GM12878 (cell line): Measurements from ENCODE around the gene UQCR11. TPM values are rescaled to one million over a fixed set of nuclear protein-coding genes. Genes with fewer than 3 reads are reported as not detected.

Source experiments
- ASH2L ChIP-seq: fragments of 300-600, 200-600 bp; sonication (generic); IDR thresholded peaks from 2 replicates; pipeline ENCODE4 v1.6.1; 2017; ENCODE audit warnings: low read depth, mild to moderate bottlenecking, borderline replicate concordance
- BACH1 ChIP-seq: fragments of 450-650 bp; IDR thresholded peaks from 2 replicates; pipeline ENCODE4 v1.6.1; 2017; ENCODE audit warnings: mild to moderate bottlenecking, borderline replicate concordance
- BHLHE40 ChIP-seq, 2 experiments: fragments of 450-650 bp in 1 of 2; IDR thresholded peaks; 2 replicates each; pipeline ENCODE4 v1.6.1; 2011 to 2017; ENCODE audit warnings: low read depth in 2 of 2, borderline replicate concordance in 1 of 2, improper control_type of control experiment in 1 of 2, low read length in 1 of 2, mild to moderate bottlenecking in 1 of 2
- CBFB ChIP-seq: IDR thresholded peaks from 2 replicates; pipeline ENCODE4 v1.6.1; 2016; ENCODE audit warnings: antibody characterized with exemption, low read depth
- CHD2 ChIP-seq: IDR thresholded peaks from 2 replicates; pipeline ENCODE4 v1.6.1; 2011; ENCODE audit warnings: low read depth, low read length, improper control_type of control experiment, borderline replicate concordance
- EED ChIP-seq: sonication (generic); IDR thresholded peaks from 2 replicates; pipeline ENCODE4 v1.6.1; 2016; ENCODE audit warnings: antibody characterized with exemption, low read depth
- EP300 ChIP-seq, 2 experiments: fragments of 150-350 bp in 1 of 2; IDR thresholded peaks; 2 replicates each; pipeline ENCODE4 v1.6.1; 2011 to 2012; ENCODE audit warnings: low read depth in 2 of 2, low read length in 2 of 2, borderline replicate concordance in 1 of 2, improper control_type of control experiment in 1 of 2, inconsistent platforms in 1 of 2; ENCODE audit not compliant: control insufficient read depth in 1 of 2
- ETV6 ChIP-seq, 2 experiments: fragments of 450-650 bp in 1 of 2; IDR thresholded peaks in 1 of 2; conservative IDR thresholded peaks in 1 of 2; 2 replicates each; pipeline ENCODE4 v1.6.1; 2014; ENCODE audit warnings: antibody characterized with exemption in 1 of 2, borderline replicate concordance in 1 of 2, low read depth in 1 of 2, mild to moderate bottlenecking in 1 of 2, moderate library complexity in 1 of 2
- SIN3A ChIP-seq: IDR thresholded peaks from 2 replicates; pipeline ENCODE4 v1.6.1; 2012; ENCODE audit warnings: low read depth, low read length, improper control_type of control experiment
- SP1 ChIP-seq: IDR thresholded peaks from one replicate; pipeline ENCODE4 v1.6.1; 2011; ENCODE audit warnings: low read depth, low read length
- SREBF2 ChIP-seq: IDR thresholded peaks from 2 replicates; pipeline ENCODE4 v1.6.1; 2012; ENCODE audit warnings: mild to moderate bottlenecking, low read length
- ZNF217 ChIP-seq: fragments of 450-650 bp; IDR thresholded peaks from 2 replicates; pipeline ENCODE4 v1.6.1; 2017; ENCODE audit warnings: antibody characterized with exemption, mild to moderate bottlenecking
- polyA plus RNA-seq, 11 experiments: library from polyadenylated mRNA; depleted of rRNA in 4 of 11; unstranded in 6 of 11; stranded (reverse) in 5 of 11; fragments of >200 nt; fragmentation: Nextera tagmentation in 4 of 11; fragmentation: Illumina TruSeq in 1 of 11; extraction: Ambion mirVana in 4 of 11; extraction: Trizol in 1 of 11; gene quantifications; 1 replicate in 1 of 11; 2 replicates in 10 of 11; pipeline versions ENCODE4 v1.2.1 to v1.2.3, GENCODE V29; 2011 to 2016; ENCODE audit warnings: inconsistent platforms in 2 of 11, missing spikeins in 2 of 11, low read depth in 1 of 11
- total RNA-seq, 4 experiments: library from RNA; depleted of rRNA in 3 of 4; stranded (reverse); fragments of >200 nt in 3 of 4; fragmentation: Illumina TruSeq in 1 of 4; extraction: Trizol in 1 of 4; gene quantifications; 2 replicates each; pipeline versions ENCODE4 v1.2.1 to v1.2.3, GENCODE V29; 2013 to 2021
- TF ChIP-seq, protein P1 (sequence below): IDR thresholded peaks from 2 replicates; pipeline ENCODE4 v1.6.1; 2012; ENCODE audit warnings: low read length, inconsistent platforms
- TF ChIP-seq, protein P2 (sequence below): fragments of 450-650 bp; IDR thresholded peaks from 2 replicates; pipeline ENCODE4 v1.6.1; 2018; ENCODE audit warnings: borderline replicate concordance, mild to moderate bottlenecking; ENCODE audit not compliant: partially characterized antibody
- TF ChIP-seq, protein P3 (sequence below): IDR thresholded peaks from 2 replicates; pipeline ENCODE4 v1.6.1; 2011; ENCODE audit warnings: mild to moderate bottlenecking, low read depth, low read length, moderate library complexity; ENCODE audit not compliant: insufficient replicate concordance
- TF ChIP-seq, protein P4 (sequence below): IDR thresholded peaks from 2 replicates; pipeline ENCODE4 v1.6.1; 2011; ENCODE audit warnings: low read depth, mild to moderate bottlenecking, low read length, moderate library complexity, borderline replicate concordance; ENCODE audit errors: extremely low read depth
- TF ChIP-seq, protein P5 (sequence below): fragments of 450-650 bp; IDR thresholded peaks from 2 replicates; pipeline ENCODE4 v1.6.1; 2016; ENCODE audit warnings: mild to moderate bottlenecking, moderate library complexity, borderline replicate concordance

UQCR11 gene
- total and polyA plus RNA-seq, 10 of the 15 experiments (the other 5 are each of a cell fraction or from before 2014, with no cell fraction given) = 28.6 to 586 (median 193) TPM

DNA sequence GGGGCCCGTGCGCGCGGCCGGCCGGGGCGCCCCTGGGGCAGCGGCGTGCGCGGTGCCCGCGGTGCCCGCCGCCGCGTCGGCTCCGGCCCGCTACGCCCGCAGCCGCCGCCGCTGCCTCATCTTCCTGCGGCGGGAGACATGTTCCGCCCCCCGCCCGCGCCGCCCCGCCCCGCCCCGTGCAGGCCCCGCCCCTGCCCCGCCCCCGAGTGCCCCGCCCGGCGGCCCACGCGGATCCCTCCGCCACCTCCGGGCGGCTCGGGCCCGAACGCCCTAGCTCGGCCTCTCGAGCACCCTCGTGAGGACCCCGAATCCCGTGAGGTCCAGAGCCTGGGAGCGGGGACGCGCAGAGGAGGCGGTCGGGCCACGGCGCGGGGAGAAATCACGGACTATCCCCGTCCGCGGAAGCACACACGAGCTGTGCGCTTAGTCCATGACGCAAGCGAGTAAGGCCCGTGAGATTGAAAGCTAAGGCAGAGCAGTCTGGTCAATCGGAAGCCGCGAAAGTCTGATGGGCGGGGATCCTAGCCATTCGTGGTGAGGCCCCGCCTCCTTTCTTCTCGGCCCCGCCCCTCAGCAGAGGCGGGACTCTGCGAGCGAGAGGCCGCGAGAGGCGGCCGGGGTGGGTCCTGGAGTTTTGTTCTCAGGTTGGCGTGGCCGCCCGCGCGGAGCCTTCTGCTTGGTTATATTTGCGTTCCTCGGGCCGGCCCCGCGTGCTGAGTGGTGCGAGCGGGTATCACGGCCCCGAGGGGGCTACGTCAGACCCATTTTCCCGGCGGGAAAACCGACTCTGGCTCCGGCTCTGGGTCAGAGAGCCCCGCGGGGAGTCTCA, 47.4 kb upstream of the UQCR11 start, which contains the start of gene TCF3 (continued):
- TF ChIP-seq, protein P1, sequence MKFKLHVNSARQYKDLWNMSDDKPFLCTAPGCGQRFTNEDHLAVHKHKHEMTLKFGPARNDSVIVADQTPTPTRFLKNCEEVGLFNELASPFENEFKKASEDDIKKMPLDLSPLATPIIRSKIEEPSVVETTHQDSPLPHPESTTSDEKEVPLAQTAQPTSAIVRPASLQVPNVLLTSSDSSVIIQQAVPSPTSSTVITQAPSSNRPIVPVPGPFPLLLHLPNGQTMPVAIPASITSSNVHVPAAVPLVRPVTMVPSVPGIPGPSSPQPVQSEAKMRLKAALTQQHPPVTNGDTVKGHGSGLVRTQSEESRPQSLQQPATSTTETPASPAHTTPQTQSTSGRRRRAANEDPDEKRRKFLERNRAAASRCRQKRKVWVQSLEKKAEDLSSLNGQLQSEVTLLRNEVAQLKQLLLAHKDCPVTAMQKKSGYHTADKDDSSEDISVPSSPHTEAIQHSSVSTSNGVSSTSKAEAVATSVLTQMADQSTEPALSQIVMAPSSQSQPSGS = peak; percentile 94
- TF ChIP-seq SIN3A = peak; percentile 70; the same call in 1 of the 2 replicates
- TF ChIP-seq, protein P2, sequence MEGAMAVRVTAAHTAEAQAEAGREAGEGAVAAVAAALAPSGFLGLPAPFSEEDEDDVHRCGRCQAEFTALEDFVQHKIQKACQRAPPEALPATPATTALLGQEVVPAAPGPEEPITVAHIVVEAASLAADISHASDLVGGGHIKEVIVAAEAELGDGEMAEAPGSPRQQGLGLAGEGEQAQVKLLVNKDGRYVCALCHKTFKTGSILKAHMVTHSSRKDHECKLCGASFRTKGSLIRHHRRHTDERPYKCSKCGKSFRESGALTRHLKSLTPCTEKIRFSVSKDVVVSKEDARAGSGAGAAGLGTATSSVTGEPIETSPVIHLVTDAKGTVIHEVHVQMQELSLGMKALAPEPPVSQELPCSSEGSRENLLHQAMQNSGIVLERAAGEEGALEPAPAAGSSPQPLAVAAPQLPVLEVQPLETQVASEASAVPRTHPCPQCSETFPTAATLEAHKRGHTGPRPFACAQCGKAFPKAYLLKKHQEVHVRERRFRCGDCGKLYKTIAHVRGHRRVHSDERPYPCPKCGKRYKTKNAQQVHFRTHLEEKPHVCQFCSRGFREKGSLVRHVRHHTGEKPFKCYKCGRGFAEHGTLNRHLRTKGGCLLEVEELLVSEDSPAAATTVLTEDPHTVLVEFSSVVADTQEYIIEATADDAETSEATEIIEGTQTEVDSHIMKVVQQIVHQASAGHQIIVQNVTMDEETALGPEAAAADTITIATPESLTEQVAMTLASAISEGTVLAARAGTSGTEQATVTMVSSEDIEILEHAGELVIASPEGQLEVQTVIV = peak; percentile 81
- TF ChIP-seq ETV6 (conservative IDR thresholded peaks at IDR 0.05 in 1 of 2, IDR thresholded peaks at IDR 0.05 in 1 of 2; ENCODE audit: borderline replicate concordance in 1 of 2, low read depth in 1 of 2) = no peak
- peak; percentile 98 for TF ChIP-seq CHD2
- peak; percentile 99 for TF ChIP-seq SP1
- TF ChIP-seq ZNF217 = peak; percentile 94; the same call in 1 of the 2 replicates
- TF ChIP-seq EED = peak; percentile 82
- peak; percentile 96 for TF ChIP-seq BACH1
- TF ChIP-seq EP300 (IDR thresholded peaks at IDR 0.05; ENCODE audit: borderline replicate concordance in 1 of 2, control insufficient read depth in 1 of 2, low read depth in 2 of 2, low read length in 2 of 2) = peak in 1 of 2 experiments; percentile 54; a peak in 1 of 4 replicates
- no peak for TF ChIP-seq ASH2L
- peak; percentile 90 for TF ChIP-seq CBFB
- TF ChIP-seq, protein P3, sequence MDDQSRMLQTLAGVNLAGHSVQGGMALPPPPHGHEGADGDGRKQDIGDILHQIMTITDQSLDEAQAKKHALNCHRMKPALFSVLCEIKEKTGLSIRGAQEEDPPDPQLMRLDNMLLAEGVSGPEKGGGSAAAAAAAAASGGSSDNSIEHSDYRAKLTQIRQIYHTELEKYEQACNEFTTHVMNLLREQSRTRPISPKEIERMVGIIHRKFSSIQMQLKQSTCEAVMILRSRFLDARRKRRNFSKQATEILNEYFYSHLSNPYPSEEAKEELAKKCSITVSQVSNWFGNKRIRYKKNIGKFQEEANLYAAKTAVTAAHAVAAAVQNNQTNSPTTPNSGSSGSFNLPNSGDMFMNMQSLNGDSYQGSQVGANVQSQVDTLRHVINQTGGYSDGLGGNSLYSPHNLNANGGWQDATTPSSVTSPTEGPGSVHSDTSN = peak; percentile 99
- no peak for TF ChIP-seq SREBF2
- TF ChIP-seq, protein P4, sequence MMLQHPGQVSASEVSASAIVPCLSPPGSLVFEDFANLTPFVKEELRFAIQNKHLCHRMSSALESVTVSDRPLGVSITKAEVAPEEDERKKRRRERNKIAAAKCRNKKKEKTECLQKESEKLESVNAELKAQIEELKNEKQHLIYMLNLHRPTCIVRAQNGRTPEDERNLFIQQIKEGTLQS = no peak
- peak in 1 of 2 experiments; percentile 90; a peak in 2 of 4 replicates for TF ChIP-seq BHLHE40 (IDR thresholded peaks at IDR 0.05; ENCODE audit: borderline replicate concordance in 1 of 2, low read depth in 2 of 2, low read length in 1 of 2)
- TF ChIP-seq, protein P5, sequence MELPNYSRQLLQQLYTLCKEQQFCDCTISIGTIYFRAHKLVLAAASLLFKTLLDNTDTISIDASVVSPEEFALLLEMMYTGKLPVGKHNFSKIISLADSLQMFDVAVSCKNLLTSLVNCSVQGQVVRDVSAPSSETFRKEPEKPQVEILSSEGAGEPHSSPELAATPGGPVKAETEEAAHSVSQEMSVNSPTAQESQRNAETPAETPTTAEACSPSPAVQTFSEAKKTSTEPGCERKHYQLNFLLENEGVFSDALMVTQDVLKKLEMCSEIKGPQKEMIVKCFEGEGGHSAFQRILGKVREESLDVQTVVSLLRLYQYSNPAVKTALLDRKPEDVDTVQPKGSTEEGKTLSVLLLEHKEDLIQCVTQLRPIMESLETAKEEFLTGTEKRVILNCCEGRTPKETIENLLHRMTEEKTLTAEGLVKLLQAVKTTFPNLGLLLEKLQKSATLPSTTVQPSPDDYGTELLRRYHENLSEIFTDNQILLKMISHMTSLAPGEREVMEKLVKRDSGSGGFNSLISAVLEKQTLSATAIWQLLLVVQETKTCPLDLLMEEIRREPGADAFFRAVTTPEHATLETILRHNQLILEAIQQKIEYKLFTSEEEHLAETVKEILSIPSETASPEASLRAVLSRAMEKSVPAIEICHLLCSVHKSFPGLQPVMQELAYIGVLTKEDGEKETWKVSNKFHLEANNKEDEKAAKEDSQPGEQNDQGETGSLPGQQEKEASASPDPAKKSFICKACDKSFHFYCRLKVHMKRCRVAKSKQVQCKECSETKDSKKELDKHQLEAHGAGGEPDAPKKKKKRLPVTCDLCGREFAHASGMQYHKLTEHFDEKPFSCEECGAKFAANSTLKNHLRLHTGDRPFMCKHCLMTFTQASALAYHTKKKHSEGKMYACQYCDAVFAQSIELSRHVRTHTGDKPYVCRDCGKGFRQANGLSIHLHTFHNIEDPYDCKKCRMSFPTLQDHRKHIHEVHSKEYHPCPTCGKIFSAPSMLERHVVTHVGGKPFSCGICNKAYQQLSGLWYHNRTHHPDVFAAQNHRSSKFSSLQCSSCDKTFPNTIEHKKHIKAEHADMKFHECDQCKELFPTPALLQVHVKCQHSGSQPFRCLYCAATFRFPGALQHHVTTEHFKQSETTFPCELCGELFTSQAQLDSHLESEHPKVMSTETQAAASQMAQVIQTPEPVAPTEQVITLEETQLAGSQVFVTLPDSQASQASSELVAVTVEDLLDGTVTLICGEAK = peak; percentile 59
